Activated naive CD4-positive, alpha-beta T cell treated with anti-CD3 and anti-CD28 coated beads, Interleukin-2, amount 50 U/mL, for 72 hours (primary cell): ENCODE results near the gene CD68. TPM values are rescaled to one million over a fixed set of nuclear protein-coding genes. Genes with fewer than 3 reads are reported as not detected.

Experiments
- ATAC-seq, 2 donors: fragments of 150-1000 bp; cut with Tn5 transposase; 2 replicates each; pipeline ENCODE4 v1.10.0; 2021; ENCODE audit warnings: mild to moderate bottlenecking in 2 of 2, moderate library complexity in 2 of 2
- DNase-seq, 2 donors: peaks; one replicate each; pipeline ENCODE4 v3.0.0; 2021 to 2022; ENCODE audit warnings: low spot score in 2 of 2
- H3K27ac Mint-ChIP-seq, 2 donors: one replicate each; pipeline ENCODE4 v1.8.0; 2022; ENCODE audit warnings: mild to moderate bottlenecking in 2 of 2, mixed read lengths in 2 of 2
- H3K36me3 Mint-ChIP-seq, 2 donors: one replicate each; pipeline ENCODE4 v1.8.0; 2022; ENCODE audit warnings: mixed read lengths in 2 of 2
- H3K9me3 Mint-ChIP-seq, 2 donors: one replicate each; pipeline ENCODE4 v1.8.0; 2022; ENCODE audit warnings: mixed read lengths in 2 of 2
- total RNA-seq, 2 donors: library from RNA; stranded (reverse); gene quantifications; one replicate each; pipeline ENCODE4 v1.2.3, GENCODE V29; 2022

The CD68 gene
- total RNA-seq, 2 donors from 2014 or later, result 7.6 to 12.7 TPM

GRCh38 chr17:7557147-7557764, 22.2 kb upstream of the CD68 start:
- Mint-ChIP-seq H3K9me3 (no peaks in the 10 kb centered on the region), H3K27ac (peak overlapping the region in 1 of 2 donors; percentile 24), H3K36me3 (peaks cover 6% of the 10 kb centered on the region in 2 donors)
- ATAC-seq (no peak), DNase-seq (no peak)

GRCh38 chr17:7557775-7558543, 21.5 kb upstream of the CD68 start:
- DNase-seq, result peak in 1 of 2 donors; percentile 32
- no peaks in the 10 kb centered on the region for H3K9me3 Mint-ChIP-seq
- H3K36me3 Mint-ChIP-seq, result peaks cover 13% of the 10 kb centered on the region in 2 donors
- peak in 1 of 2 donors; percentile 30 for ATAC-seq
- peak overlapping the region; percentile 74 to 75 for H3K27ac Mint-ChIP-seq

- DNase-seq (no peak), ATAC-seq (no peak)
- H3K36me3 Mint-ChIP-seq, result peaks cover 8% of the 10 kb centered on the region in 2 donors
- H3K9me3 Mint-ChIP-seq, result no peaks in the 10 kb centered on the region
- H3K27ac Mint-ChIP-seq, result peak within 1 kb of the TSS; percentile 74 to 75
These were observed 20.7 kb upstream of the CD68 start, which contains the start of gene TNFSF13 for GRCh38 chr17:7558544-7559319. TSS of gene TNFSF13 (plus strand) at chr17:7558750. CDS start at chr17:7559040, 290 bp downstream.

- ATAC-seq, result no peak
- Mint-ChIP-seq H3K27ac (peak overlapping the region; percentile 53 to 89), H3K36me3 (peaks cover 7 to 8% of the 10 kb centered on the region in 2 donors), H3K9me3 (no peaks in the 10 kb centered on the region)
- no peak for DNase-seq
These were observed 19.9 kb upstream of the CD68 start for GRCh38 chr17:7559320-7560171.

GRCh38 chr17:7560172-7561027, 19.0 kb upstream of the CD68 start:
- Mint-ChIP-seq H3K36me3 (peaks cover 7 to 8% of the 10 kb centered on the region in 2 donors), H3K27ac (peak overlapping the region; percentile 89 to 95), H3K9me3 (no peaks in the 10 kb centered on the region)
- peak; percentile 44 to 56 for ATAC-seq
- peak in 1 of 2 donors; percentile 74 for DNase-seq

- DNase-seq (peak; percentile 85 to 90), ATAC-seq (peak; percentile 74 to 79)
- Mint-ChIP-seq H3K9me3 (no peaks in the 10 kb centered on the region), H3K36me3 (peaks cover 7 to 8% of the 10 kb centered on the region in 2 donors), H3K27ac (peak overlapping the region; percentile 89 to 95)
These were observed 18.3 kb upstream of the CD68 start for GRCh38 chr17:7561028-7561575.

- peaks cover 7 to 8% of the 10 kb centered on the region in 2 donors for H3K36me3 Mint-ChIP-seq
- no peaks in the 10 kb centered on the region for H3K9me3 Mint-ChIP-seq
- DNase-seq (peak; percentile 92 to 94), ATAC-seq (peak; percentile 84 to 88)
- H3K27ac Mint-ChIP-seq, result peak within 1 kb of the TSS; percentile 89 to 95
These were observed 17.7 kb upstream of the CD68 start, which contains the start of gene SENP3 for GRCh38 chr17:7561589-7562207. TSS of gene SENP3 (plus strand) at chr17:7561919. CDS start at chr17:7563077, 1,158 bp downstream.

GRCh38 chr17:7562208-7562605, 17.2 kb upstream of the CD68 start:
- DNase-seq (no peak), ATAC-seq (no peak)
- peak overlapping the region; percentile 89 to 95 for H3K27ac Mint-ChIP-seq
- H3K36me3 Mint-ChIP-seq, result peaks cover 7 to 8% of the 10 kb centered on the region in 2 donors
- no peaks in the 10 kb centered on the region for H3K9me3 Mint-ChIP-seq

- ATAC-seq (no peak), DNase-seq (no peak)
- peak overlapping the region; percentile 89 to 95 for H3K27ac Mint-ChIP-seq
- H3K9me3 Mint-ChIP-seq, result no peaks in the 10 kb centered on the region
- peaks cover 7 to 8% of the 10 kb centered on the region in 2 donors for H3K36me3 Mint-ChIP-seq
These were observed 16.1 kb upstream of the CD68 start for GRCh38 chr17:7563115-7563869.

GRCh38 chr17:7569571-7569970, 9.9 kb upstream of the CD68 start:
- no peak for ATAC-seq
- peak overlapping the region in 1 of 2 donors; percentile 3 for H3K27ac Mint-ChIP-seq
- no peak for DNase-seq
- H3K9me3 Mint-ChIP-seq, result no peaks in the 10 kb centered on the region
- peaks cover 27 to 31% of the 10 kb centered on the region in 2 donors for H3K36me3 Mint-ChIP-seq

- ATAC-seq, result no peak
- H3K9me3 Mint-ChIP-seq, result no peaks in the 10 kb centered on the region
- peak overlapping the region in 1 of 2 donors; percentile 22 for H3K27ac Mint-ChIP-seq
- DNase-seq, result no peak
- peaks cover 35 to 38% of the 10 kb centered on the region in 2 donors for H3K36me3 Mint-ChIP-seq
These were observed 9.1 kb upstream of the CD68 start for GRCh38 chr17:7570351-7570750.

GRCh38 chr17:7572338-7572587, 7.2 kb upstream of the CD68 start:
- H3K27ac Mint-ChIP-seq, result peak overlapping the region; percentile 98 to 100
- H3K9me3 Mint-ChIP-seq, result no peaks in the 10 kb centered on the region
- ATAC-seq (no peak), DNase-seq (no peak)
- H3K36me3 Mint-ChIP-seq, result peaks cover 53 to 55% of the 10 kb centered on the region in 2 donors

GRCh38 chr17:7572588-7573323, 6.7 kb upstream of the CD68 start:
- Mint-ChIP-seq H3K36me3 (peaks cover 58 to 59% of the 10 kb centered on the region in 2 donors), H3K27ac (peak overlapping the region; percentile 98 to 100), H3K9me3 (no peaks in the 10 kb centered on the region)
- DNase-seq, result peak; percentile 100
- peak; percentile 89 to 91 for ATAC-seq
